Prostate gland (tissue), 2 donors: Measurements from ENCODE around the gene APBA1. TPM values are rescaled to one million over a fixed set of nuclear protein-coding genes. Genes with fewer than 3 reads are reported as not detected.

Experiments used
- DNase-seq: peaks from one replicate; pipeline ENCODE4 v3.0.0-alpha.2; 2019; ENCODE audit warnings: low spot score
- H3K27ac ChIP-seq, 2 donors: fragments of 200-600 bp; sonication (generic); 2 replicates each; pipeline ENCODE4 v1.5.1; 2017 to 2019
- H3K27me3 ChIP-seq: fragments of 200-600 bp; sonication (generic); replicated peaks from 2 replicates; pipeline ENCODE4 v1.5.1; 2019; ENCODE audit not compliant: insufficient read depth
- H3K36me3 ChIP-seq, 2 donors: fragments of 200-600 bp; sonication (generic); 1 replicate in 1 of 2; 2 replicates in 1 of 2; pipeline versions ENCODE4 v1.5.1 to v1.8.1; 2017 to 2019
- H3K4me1 ChIP-seq: fragments of 200-600 bp; sonication (generic); replicated peaks from 2 replicates; pipeline ENCODE4 v1.5.1; 2019
- H3K4me3 ChIP-seq, 2 donors: fragments of 200-600 bp; sonication (generic); 2 replicates each; pipeline ENCODE4 v1.5.1; 2017 to 2019
- H3K9me3 ChIP-seq: fragments of 200-600 bp; sonication (generic); 2 replicates; pipeline ENCODE4 v1.5.1; 2017
- POLR2A ChIP-seq: fragments of 450-650 bp; IDR thresholded peaks from one replicate; pipeline ENCODE4 v1.6.1; 2016; ENCODE audit warnings: antibody characterized with exemption, mild to moderate bottlenecking
- POLR2AphosphoS5 ChIP-seq: sonication (generic); formaldehyde crosslinking; IDR thresholded peaks from one replicate; pipeline ENCODE4 v1.6.1; 2017; ENCODE audit warnings: antibody characterized with exemption
- WGBS: methylation state at CpG from one replicate; pipeline ENCODE4 v1.1.5; 2018; 5-methylcytosine and 5-hydroxymethylcytosine counted together
- intact Hi-C: fragments of 100-400 bp; cut with DNase I; formaldehyde crosslinking; loops from one replicate; pipeline ENCODE4 v1.14.2; 2022
- total RNA-seq, 2 donors: library from RNA; depleted of rRNA; stranded (reverse); fragments of >200 nt; gene quantifications; one replicate each; pipeline ENCODE4 v1.1.0, GENCODE V29; 2016
- TF ChIP-seq, protein P1 (sequence below), 4 experiments: fragments of 200-600 bp in 2 of 4; fragments of 450-650 bp in 2 of 4; sonication (generic) in 2 of 4; IDR thresholded peaks; 1 replicate in 3 of 4; 2 replicates in 1 of 4; pipeline ENCODE4 v1.5.1; 2016 to 2019; ENCODE audit warnings: antibody characterized with exemption in 4 of 4, mild to moderate bottlenecking in 2 of 4, moderate library complexity in 2 of 4

The APBA1 gene
- total RNA-seq, 2 donors from 2014 or later, result 2.2 to 7.5 TPM

DNA sequence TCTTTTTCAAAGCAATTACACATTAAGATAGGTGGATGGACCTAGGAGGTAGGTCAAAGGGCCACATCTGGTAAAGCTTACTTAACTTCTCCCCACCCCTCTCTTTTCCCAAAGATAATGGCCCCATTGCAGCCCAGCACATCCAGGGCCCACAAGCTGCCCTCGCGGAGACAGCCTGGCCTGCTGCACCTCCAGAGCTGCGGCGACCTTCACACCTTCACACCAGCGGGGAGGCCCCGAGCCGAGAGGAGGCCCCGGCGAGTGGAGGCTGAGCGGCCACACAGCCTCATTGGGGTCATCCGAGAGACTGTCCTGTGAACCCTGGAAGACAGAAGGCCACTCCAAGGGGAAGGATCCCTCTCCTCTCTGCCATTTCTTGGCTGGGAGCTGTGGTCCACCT lies 280.7 kb downstream of the APBA1 start:
- intact Hi-C loops, result no loop called here
- Histone ChIP-seq H3K4me1 (no peaks in the 10 kb centered on the region), H3K27ac (no peak overlapping the region), H3K4me3 (no peak overlapping the region), H3K36me3 (no peaks in the 10 kb centered on the region), H3K9me3 (no peaks in the 10 kb centered on the region), H3K27me3 (no peaks in the 10 kb centered on the region)
- TF ChIP-seq POLR2AphosphoS5, result no peak
- TF ChIP-seq POLR2A, result no peak
- TF ChIP-seq, protein P1, sequence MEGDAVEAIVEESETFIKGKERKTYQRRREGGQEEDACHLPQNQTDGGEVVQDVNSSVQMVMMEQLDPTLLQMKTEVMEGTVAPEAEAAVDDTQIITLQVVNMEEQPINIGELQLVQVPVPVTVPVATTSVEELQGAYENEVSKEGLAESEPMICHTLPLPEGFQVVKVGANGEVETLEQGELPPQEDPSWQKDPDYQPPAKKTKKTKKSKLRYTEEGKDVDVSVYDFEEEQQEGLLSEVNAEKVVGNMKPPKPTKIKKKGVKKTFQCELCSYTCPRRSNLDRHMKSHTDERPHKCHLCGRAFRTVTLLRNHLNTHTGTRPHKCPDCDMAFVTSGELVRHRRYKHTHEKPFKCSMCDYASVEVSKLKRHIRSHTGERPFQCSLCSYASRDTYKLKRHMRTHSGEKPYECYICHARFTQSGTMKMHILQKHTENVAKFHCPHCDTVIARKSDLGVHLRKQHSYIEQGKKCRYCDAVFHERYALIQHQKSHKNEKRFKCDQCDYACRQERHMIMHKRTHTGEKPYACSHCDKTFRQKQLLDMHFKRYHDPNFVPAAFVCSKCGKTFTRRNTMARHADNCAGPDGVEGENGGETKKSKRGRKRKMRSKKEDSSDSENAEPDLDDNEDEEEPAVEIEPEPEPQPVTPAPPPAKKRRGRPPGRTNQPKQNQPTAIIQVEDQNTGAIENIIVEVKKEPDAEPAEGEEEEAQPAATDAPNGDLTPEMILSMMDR (IDR thresholded peaks at IDR 0.05), result no peak
- DNase-seq, result no peak
- WGBS, result 98% methylated on average over 11 of the region's 11 CpGs

DNA sequence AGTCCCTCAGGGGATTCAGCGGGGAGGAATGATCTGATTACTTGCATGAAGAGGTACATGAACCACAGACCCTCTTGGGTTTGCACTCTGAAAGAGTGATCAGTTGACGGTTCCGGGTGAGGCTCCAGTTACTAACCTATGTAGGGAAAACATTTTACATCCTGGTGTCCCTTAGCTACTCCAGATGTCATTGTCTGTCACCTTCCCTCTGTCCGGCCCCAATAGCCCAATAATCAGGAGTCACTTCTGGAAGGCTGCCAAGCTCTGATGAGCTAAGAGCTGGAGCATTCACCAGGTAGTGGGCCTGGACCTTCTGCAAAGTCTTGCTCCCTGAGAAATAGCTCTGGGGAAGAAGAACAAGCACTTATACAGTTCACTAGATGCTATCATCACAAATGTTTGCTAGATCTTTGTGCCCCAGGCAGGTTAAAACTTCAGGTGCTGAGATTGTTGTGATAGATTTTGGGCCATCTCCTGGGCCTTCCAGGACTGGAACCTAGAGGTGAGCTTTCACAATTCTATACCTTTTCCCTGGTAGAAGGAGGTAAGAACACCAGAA lies 282.7 kb downstream of the APBA1 start:
- WGBS, result 83% methylated on average over 4 of the region's 4 CpGs
- Histone ChIP-seq H3K4me3 (no peak overlapping the region), H3K9me3 (no peaks in the 10 kb centered on the region), H3K4me1 (no peaks in the 10 kb centered on the region), H3K36me3 (no peaks in the 10 kb centered on the region), H3K27me3 (no peaks in the 10 kb centered on the region), H3K27ac (no peak overlapping the region)
- DNase-seq, result no peak
- intact Hi-C loops, result loop anchor here (2.0 kb wide), 1 partner anchor 57 kb away; no protein-coding TSS in a partner anchor
- TF ChIP-seq, protein P1 (IDR thresholded peaks at IDR 0.05), result no peak
- TF ChIP-seq POLR2A, result no peak
- TF ChIP-seq POLR2AphosphoS5, result no peak

DNA sequence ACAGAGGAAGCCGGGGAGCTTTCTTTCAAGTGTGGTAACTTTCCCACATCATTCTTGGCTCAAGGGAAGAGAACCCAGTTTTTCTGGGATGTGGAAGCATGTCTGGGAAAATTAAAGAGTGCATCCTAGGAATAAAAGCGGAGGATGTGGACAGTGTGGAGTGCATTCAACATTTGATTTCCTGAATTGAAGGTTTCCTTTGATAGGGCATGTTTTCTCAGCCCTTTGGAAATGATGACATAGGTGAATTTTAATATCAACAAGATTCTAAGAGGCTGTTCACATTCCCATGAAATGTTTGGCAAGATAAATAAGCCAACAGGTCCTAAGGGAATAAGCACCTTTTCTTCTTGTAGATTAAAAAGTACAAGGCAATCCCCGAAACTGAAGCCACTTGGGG lies 283.6 kb downstream of the APBA1 start:
- WGBS, result 87% methylated on average over 3 of the region's 3 CpGs
- no peak overlapping the region for H3K27ac ChIP-seq

DNA sequence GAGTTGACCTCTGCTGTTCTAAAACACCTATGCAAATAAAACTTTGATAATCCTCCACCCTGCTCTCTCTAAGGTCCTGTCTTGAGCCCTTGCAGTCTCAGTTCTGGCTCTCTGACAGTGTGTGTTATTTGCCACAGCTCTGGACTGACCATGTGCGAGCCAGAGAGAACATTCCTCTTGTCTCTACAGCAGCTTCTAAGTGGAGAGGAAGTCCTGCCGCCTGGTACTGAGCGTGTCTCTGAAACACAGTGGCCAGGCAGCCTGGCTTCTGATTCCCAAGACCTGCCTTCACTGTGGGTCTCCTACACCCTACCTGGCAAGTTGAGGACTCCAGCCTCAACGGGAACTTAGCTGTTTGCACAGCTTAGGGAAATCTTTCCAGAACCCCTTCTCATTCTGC lies 285.5 kb downstream of the APBA1 start:
- no peaks in the 10 kb centered on the region for H3K27me3 ChIP-seq
- H3K4me1 ChIP-seq, result no peaks in the 10 kb centered on the region
- no peak for TF ChIP-seq POLR2AphosphoS5
- H3K9me3 ChIP-seq, result no peaks in the 10 kb centered on the region
- intact Hi-C loops, result no loop called here
- no peak overlapping the region for H3K4me3 ChIP-seq
- DNase-seq, result no peak
- H3K27ac ChIP-seq, result no peak overlapping the region
- no peaks in the 10 kb centered on the region for H3K36me3 ChIP-seq
- 79% methylated on average over 4 of the region's 4 CpGs for WGBS

More for the DNA sequence above, 283.6 kb downstream of the APBA1 start:
- no peaks in the 10 kb centered on the region for H3K27me3 ChIP-seq
- no peaks in the 10 kb centered on the region for H3K9me3 ChIP-seq
- H3K4me1 ChIP-seq, result no peaks in the 10 kb centered on the region
- TF ChIP-seq POLR2A (no peak), POLR2AphosphoS5 (no peak)
- TF ChIP-seq, protein P1 (IDR thresholded peaks at IDR 0.05), result no peak
- H3K36me3 ChIP-seq, result no peaks in the 10 kb centered on the region
- no peak for DNase-seq
- H3K4me3 ChIP-seq, result no peak overlapping the region
- intact Hi-C loops, result loop anchor here (2.0 kb wide), 1 partner anchor 56 kb away; no protein-coding TSS in a partner anchor

DNA sequence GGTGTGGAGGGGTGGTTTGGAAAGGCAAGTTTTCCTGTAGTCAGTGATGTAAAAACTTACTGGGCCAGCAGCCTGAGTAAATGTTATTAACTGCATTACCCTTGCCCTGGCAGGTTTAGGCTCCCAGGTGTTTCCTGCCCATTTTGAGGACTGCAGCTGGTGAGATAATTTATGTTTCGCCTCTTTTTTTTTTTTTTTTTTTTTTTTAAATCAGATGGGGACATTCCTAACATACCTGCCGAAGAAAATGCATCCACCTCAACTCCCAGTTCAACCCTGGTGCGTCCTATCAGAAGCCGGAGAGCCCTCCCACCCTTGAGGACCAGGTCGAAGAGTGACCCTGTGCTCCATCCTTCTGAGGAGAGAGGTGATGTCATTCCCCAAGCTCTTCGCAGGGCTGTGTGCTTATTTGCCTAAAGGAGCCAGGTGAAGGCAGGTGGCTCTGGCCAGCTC lies 286.6 kb downstream of the APBA1 start:
- WGBS, result 41% methylated on average over 6 of the region's 6 CpGs
- Histone ChIP-seq H3K9me3 (no peaks in the 10 kb centered on the region), H3K36me3 (no peaks in the 10 kb centered on the region), H3K27me3 (no peaks in the 10 kb centered on the region), H3K27ac (peak overlapping the region in 1 of 2 donors; percentile 28), H3K4me3 (no peak overlapping the region), H3K4me1 (no peaks in the 10 kb centered on the region)
- intact Hi-C loops, result no loop called here
- TF ChIP-seq POLR2AphosphoS5, result peak; percentile 76
- TF ChIP-seq, protein P1 (IDR thresholded peaks at IDR 0.05), result no peak
- no peak for TF ChIP-seq POLR2A
- peak; percentile 78 for DNase-seq
